Thymus (tissue), 11 donors: Measurements from ENCODE around the gene RTL5. TPM values are rescaled to one million over a fixed set of nuclear protein-coding genes. Genes with fewer than 3 reads are reported as not detected.

Source experiments
- DNase-seq, 9 donors: peaks; one replicate each; pipeline ENCODE4 v3.0.0-alpha.2; 2013; ENCODE audit warnings: low spot score in 9 of 9, low read depth in 6 of 9, missing footprints in 1 of 9
- H3K27ac ChIP-seq, 2 donors: one replicate each; pipeline ENCODE4 v1.5.1; 2013; ENCODE audit warnings: control low read depth in 1 of 2, low read depth in 1 of 2, low read length in 1 of 2, mild to moderate bottlenecking in 1 of 2, moderate library complexity in 1 of 2
- H3K27me3 ChIP-seq, 2 donors: one replicate each; pipeline ENCODE4 v1.5.1; 2013; ENCODE audit warnings: low read length in 1 of 2; ENCODE audit not compliant: control insufficient read depth in 2 of 2, insufficient read depth in 1 of 2
- H3K36me3 ChIP-seq, 2 donors: one replicate each; pipeline ENCODE4 v1.5.1; 2013; ENCODE audit warnings: low read length in 1 of 2, mild to moderate bottlenecking in 1 of 2, moderate library complexity in 1 of 2; ENCODE audit not compliant: control insufficient read depth in 2 of 2, insufficient read depth in 2 of 2
- H3K4me1 ChIP-seq, 2 donors: one replicate each; pipeline ENCODE4 v1.5.1; 2013; ENCODE audit warnings: low read length in 2 of 2; ENCODE audit not compliant: control insufficient read depth in 2 of 2, insufficient read depth in 2 of 2
- H3K4me3 ChIP-seq, 2 donors: one replicate each; pipeline ENCODE4 v1.5.1; 2013; ENCODE audit warnings: low read length in 2 of 2, control low read depth in 1 of 2, mild to moderate bottlenecking in 1 of 2
- H3K9me3 ChIP-seq, 2 donors: one replicate each; pipeline ENCODE4 v1.5.1; 2013; ENCODE audit warnings: low read length in 1 of 2, mild to moderate bottlenecking in 1 of 2; ENCODE audit not compliant: control insufficient read depth in 2 of 2, insufficient read depth in 1 of 2
- WGBS: extraction: QIAGEN DNeasy Blood & Tissue Kit; methylation state at CpG from one replicate; pipeline ENCODE4 v1.1.7; 2013; 5-methylcytosine and 5-hydroxymethylcytosine counted together
- polyA plus RNA-seq: library from polyadenylated mRNA; stranded (reverse); fragments of 200-250 nt; gene quantifications from one replicate; pipeline ENCODE4 v1.2.3, GENCODE V29; 2013
- total RNA-seq: library from RNA; stranded (reverse); fragments of 120-200 nt; gene quantifications from one replicate; pipeline ENCODE4 v1.2.4, GENCODE V29; 2013
- donor health status: healthy.

RTL5 gene
- total and polyA plus RNA-seq, 2 donors = 0.38 to 0.96 TPM

DNA sequence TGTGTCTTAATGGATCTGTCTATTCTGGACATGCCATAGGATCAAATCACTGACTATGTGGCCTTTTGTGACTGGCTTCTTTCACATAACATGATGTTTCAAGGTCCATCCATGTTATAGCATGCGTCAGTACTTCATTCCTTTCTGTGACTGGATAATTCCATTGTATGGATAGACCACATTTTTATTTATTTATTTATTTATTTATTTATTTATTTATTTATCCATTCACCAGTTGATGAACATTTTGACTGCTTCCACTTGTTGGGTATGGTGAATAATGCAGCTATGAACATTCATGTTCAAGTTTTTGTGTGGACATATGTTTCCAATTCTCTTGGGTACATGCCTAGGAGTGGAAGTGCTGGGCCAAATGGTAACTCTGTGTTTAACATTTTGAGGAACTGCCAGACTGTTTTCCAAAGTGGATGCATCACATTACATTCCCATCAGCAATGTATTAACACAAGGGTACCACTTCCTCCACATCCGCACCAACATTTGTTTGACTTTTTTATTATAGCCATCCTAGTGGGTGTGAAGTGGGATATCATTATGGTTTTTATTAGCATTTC lies 14.0 kb downstream of the RTL5 start:
- no peaks in the 10 kb centered on the region for H3K27me3 ChIP-seq
- no peak for DNase-seq
- no peak overlapping the region for H3K4me3 ChIP-seq
- H3K36me3 ChIP-seq = no peaks in the 10 kb centered on the region
- peaks cover 0 to 11% of the 10 kb centered on the region in 2 donors for H3K4me1 ChIP-seq
- 99% methylated on average over 2 of the region's 2 CpGs for WGBS
- no peaks in the 10 kb centered on the region for H3K9me3 ChIP-seq
- H3K27ac ChIP-seq = no peak overlapping the region

DNA sequence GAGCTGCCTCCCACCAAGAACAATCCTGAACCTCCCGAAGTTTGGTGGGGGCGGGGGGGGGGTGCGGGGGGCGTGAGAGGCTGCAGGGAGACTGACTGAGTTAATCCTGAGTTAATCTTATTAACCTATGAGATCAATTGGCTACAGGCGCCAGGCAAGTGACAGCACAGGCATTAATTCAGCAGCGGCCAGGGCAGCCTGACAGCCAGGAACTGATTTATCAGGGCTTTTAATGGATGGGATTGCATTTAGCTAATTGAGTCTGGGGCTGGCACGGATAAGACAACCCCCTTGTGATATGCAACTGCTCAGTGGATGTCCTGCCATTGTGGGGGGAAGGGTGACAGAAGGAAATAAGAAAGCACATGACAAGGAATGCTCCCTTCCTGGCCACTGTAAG lies 16.3 kb downstream of the RTL5 start:
- no peaks in the 10 kb centered on the region for H3K36me3 ChIP-seq
- WGBS = 91% methylated on average over 7 of the region's 7 CpGs
- no peak for DNase-seq

DNA sequence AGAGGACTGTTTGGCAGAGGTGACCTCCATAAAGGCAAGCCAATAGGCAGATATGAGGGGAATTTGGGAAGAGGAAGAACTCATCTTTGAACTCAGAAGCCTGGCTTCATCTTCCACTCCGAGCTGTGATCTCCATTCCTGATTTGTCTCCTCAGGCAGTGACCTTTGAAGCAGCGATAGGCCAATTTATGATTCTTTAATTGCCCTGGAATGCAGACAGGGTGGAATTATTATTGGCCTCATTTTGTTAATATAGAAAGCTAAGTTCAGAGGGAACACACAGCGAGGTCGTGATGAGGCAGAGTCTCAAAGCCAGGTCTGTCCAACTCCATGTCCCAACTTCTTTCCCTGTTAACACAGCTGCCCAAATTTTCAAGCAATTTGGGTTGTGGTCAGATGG lies 16.9 kb downstream of the RTL5 start:
- WGBS = 98% methylated on average over 4 of the region's 4 CpGs
- Histone ChIP-seq H3K4me3 (no peak overlapping the region), H3K9me3 (no peaks in the 10 kb centered on the region), H3K36me3 (no peaks in the 10 kb centered on the region), H3K27ac (no peak overlapping the region), H3K27me3 (peaks cover 0 to 3% of the 10 kb centered on the region in 2 donors), H3K4me1 (no peaks in the 10 kb centered on the region)
- no peak for DNase-seq

More for the DNA sequence above, 16.3 kb downstream of the RTL5 start:
- Histone ChIP-seq H3K4me3 (no peak overlapping the region), H3K4me1 (no peaks in the 10 kb centered on the region), H3K27ac (no peak overlapping the region), H3K9me3 (no peaks in the 10 kb centered on the region), H3K27me3 (peaks cover 0 to 3% of the 10 kb centered on the region in 2 donors)

DNA sequence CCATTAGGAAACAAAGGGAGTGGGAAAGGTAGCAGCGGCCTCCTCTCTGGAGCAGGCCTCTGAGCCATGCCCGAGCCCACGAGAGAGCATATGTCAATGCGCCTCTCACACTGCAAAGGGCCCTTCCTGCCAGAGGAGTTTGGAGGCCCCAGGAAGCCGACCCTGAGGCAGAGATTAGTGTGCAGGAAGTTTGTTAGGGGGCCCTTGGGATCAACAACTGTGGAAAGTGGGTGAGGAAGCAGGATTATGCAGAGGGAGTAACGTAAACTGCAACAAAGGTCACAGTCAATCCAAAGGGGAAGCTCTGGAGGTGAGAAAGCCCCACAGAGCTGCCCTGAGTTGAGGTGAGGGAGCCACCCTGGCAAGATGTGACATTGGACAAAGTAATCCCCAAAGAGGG lies 17.4 kb downstream of the RTL5 start:
- Histone ChIP-seq H3K27ac (no peak overlapping the region), H3K27me3 (peaks cover 0 to 3% of the 10 kb centered on the region in 2 donors), H3K9me3 (no peaks in the 10 kb centered on the region), H3K4me1 (no peaks in the 10 kb centered on the region), H3K36me3 (no peaks in the 10 kb centered on the region), H3K4me3 (no peak overlapping the region)
- no peak for DNase-seq
- 79% methylated on average over 6 of the region's 6 CpGs for WGBS

DNA sequence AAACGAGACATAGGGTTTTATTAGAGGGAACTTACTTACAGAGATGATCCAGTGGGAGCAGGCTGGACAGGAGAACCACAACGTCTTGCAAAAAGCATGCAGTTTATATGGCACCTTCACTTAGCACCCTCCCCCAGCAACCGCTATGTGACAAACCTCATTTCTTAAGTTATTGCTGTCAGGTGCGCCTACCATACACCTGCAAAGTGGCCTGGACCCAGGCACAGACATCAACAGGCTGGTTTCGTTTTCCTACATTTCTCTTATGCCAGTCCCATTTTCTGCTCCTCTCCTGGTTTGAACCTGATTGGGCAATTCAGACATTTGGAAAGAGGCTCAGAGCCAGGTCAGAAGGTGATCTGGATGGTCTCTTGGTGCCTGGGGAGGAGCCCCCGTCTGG lies 18.3 kb downstream of the RTL5 start:
- no peak overlapping the region for H3K4me3 ChIP-seq
- H3K4me1 ChIP-seq = no peaks in the 10 kb centered on the region
- 91% methylated on average over 6 of the region's 6 CpGs for WGBS
- no peak overlapping the region for H3K27ac ChIP-seq
- peaks cover 0 to 6% of the 10 kb centered on the region in 2 donors for H3K27me3 ChIP-seq
- H3K36me3 ChIP-seq = no peaks in the 10 kb centered on the region
- no peaks in the 10 kb centered on the region for H3K9me3 ChIP-seq
- no peak for DNase-seq

DNA sequence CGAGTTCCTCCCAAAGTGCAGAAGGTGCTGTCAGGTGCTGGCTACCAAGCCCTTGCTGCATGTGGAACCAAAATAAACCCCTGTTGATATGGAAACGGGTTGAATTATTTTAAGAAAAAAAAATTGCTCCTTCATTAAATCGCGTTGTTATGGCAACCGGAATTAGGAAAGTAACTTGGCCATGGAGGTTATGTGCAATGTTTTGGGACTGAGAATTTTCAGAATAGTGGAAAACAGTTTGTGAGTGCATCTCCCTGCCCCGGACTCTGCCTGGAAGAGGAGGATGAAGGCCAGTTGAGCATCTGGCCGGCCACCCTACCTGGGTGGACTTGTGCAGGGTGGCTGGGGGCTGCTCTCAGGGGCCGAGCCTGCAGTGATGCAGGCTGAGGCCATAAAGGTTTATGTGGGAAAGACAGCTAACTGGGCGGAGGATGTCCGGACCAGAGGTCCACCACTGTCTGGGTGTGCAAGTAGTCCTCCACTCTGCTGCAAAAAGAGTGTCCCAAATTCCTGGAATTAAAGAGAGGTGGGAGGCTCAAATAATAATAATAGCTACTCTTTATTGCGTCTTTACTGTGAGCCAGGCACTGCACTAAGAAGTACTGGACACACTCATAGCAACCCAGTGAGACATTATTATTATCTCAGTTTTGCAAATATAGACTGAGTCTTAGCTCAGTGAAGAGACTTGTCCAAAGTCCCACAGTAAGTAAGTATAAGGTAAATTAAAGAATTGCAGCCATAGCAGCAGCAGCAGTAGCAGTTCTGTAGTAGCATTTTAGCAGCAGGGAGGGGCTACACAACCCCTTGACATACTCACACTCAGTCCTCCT lies 20.6 kb downstream of the RTL5 start:
- 85% methylated on average over 11 of the region's 11 CpGs for WGBS
- Histone ChIP-seq H3K4me3 (no peak overlapping the region), H3K27ac (no peak overlapping the region), H3K36me3 (no peaks in the 10 kb centered on the region), H3K4me1 (no peaks in the 10 kb centered on the region), H3K9me3 (no peaks in the 10 kb centered on the region), H3K27me3 (peaks cover 0 to 11% of the 10 kb centered on the region in 2 donors)
- DNase-seq = no peak

DNA sequence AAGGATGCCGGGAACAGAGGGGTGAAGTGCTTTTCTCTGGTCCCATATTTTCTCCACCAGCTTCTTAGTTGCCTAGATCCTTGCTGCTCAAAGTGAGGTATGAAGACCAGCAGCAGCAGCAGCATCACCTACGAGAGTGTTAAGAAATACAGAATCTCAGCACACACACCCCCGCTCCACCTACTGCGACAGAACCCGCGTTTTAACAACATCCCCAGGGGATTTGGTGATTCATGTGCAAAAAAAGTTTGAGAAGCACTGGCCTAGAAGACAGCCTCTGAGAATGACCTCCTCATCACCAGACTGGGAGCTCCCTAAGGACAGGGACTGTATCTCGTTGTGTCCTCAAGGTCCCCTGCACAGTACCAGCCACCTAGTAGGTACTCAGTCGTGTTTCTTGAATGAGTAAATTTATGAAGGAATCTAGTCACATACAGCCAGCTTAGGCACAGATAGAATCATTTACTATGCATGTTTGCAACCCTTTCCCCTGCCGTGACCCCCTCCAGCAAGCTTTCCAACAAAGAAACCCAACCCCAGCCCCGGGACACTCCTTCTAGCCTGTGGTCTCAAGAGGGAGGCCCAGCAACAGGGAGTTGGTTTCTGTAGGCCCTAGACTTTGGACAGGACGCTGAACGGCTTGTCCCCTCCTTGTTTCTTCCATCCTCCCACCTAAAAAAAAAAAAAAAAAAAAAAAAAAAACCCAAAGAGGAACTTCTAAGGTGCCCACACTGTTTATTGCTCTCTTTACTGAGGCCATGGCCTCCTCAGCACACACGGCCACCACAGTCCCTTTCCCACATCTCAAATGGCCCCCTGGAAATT lies 21.5 kb downstream of the RTL5 start:
- H3K27ac ChIP-seq = no peak overlapping the region
- H3K4me1 ChIP-seq = peaks cover 0 to 3% of the 10 kb centered on the region in 2 donors
- H3K9me3 ChIP-seq = no peaks in the 10 kb centered on the region
- H3K27me3 ChIP-seq = peaks cover 0 to 11% of the 10 kb centered on the region in 2 donors
- no peak for DNase-seq
- no peak overlapping the region for H3K4me3 ChIP-seq
- 69% methylated on average over 13 of the region's 13 CpGs for WGBS
- no peaks in the 10 kb centered on the region for H3K36me3 ChIP-seq

DNA sequence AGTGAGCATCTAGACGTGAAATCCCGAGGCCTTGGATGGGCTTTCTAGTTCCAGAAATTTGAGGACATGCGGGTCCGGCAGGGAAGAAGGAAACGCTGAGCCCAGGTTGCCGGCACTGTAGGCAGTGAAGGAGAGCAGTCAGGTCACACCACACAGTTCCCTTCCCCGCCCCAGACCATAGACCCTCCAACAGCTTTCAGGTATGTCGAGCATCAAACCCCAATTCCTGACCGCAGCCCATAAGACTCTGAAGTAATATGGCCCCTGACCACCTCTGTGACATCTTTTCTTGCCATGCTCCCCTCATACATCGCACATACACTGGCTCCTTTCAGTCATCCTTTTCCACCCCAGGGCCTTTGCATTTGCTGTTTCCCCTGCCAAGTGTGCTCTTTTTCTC lies 23.0 kb downstream of the RTL5 start:
- Histone ChIP-seq H3K27ac (no peak overlapping the region), H3K4me3 (no peak overlapping the region), H3K4me1 (peaks cover 0 to 5% of the 10 kb centered on the region in 2 donors), H3K36me3 (no peaks in the 10 kb centered on the region), H3K9me3 (no peaks in the 10 kb centered on the region), H3K27me3 (peaks cover 0 to 14% of the 10 kb centered on the region in 2 donors)
- no peak for DNase-seq
- 97% methylated on average over 10 of the region's 10 CpGs for WGBS
